GM23338 (cell line): ENCODE data around the gene SDR42E2. TPM values are rescaled to one million over a fixed set of nuclear protein-coding genes. Genes with fewer than 3 reads are reported as not detected.

Experiments
- ATAC-seq: fragments of 200-7000 bp; cut with Tn5 transposase; 3 replicates; pipeline ENCODE4 v1.9.1; 2020
- DNase-seq: peaks from one replicate; pipeline ENCODE4 v3.0.0-alpha.2; 2015; ENCODE audit warnings: low spot score
- H2AFZ ChIP-seq: fragments of 200-600 bp; sonication (generic); 2 replicates; pipeline ENCODE4 v1.8.0; 2016; ENCODE audit warnings: antibody characterized with exemption, mild to moderate bottlenecking, moderate library complexity
- H3F3A ChIP-seq: fragments of 200-600 bp; sonication (generic); replicated peaks from 2 replicates; pipeline ENCODE4 v1.8.0; 2017; ENCODE audit warnings: antibody characterized with exemption, mixed run types, low read depth
- H3K27ac ChIP-seq: fragments of 200-600 bp; sonication (generic); 2 replicates; pipeline ENCODE4 v1.6.1; 2016; ENCODE audit warnings: low read depth
- H3K27me3 ChIP-seq: fragments of 200-600 bp; sonication (generic); 2 replicates; pipeline ENCODE4 v1.8.0; 2016; ENCODE audit warnings: mild to moderate bottlenecking, mixed run types, moderate library complexity; ENCODE audit not compliant: insufficient read depth
- H3K36me3 ChIP-seq: fragments of 200-600 bp; sonication (generic); 2 replicates; pipeline ENCODE4 v1.8.0; 2016; ENCODE audit warnings: mild to moderate bottlenecking; ENCODE audit not compliant: insufficient read depth
- H3K4me1 ChIP-seq: fragments of 200-600 bp; sonication (generic); 2 replicates; pipeline ENCODE4 v1.8.0; 2016; ENCODE audit warnings: mild to moderate bottlenecking, moderate library complexity; ENCODE audit not compliant: insufficient read depth
- H3K4me2 ChIP-seq: fragments of 200-600 bp; sonication (generic); 2 replicates; pipeline ENCODE4 v1.7.1; 2017; ENCODE audit warnings: mixed run types
- H3K4me3 ChIP-seq: fragments of 200-600 bp; sonication (generic); 2 replicates; pipeline ENCODE4 v1.6.1; 2016; ENCODE audit warnings: mixed run types
- H3K79me2 ChIP-seq: fragments of 200-600 bp; sonication (generic); replicated peaks from 2 replicates; pipeline ENCODE4 v1.8.0; 2017; ENCODE audit warnings: mild to moderate bottlenecking; ENCODE audit not compliant: insufficient read depth
- H3K9me2 ChIP-seq: fragments of 200-600 bp; sonication (generic); 2 replicates; pipeline ENCODE4 v1.8.0; 2017; ENCODE audit not compliant: insufficient read depth
- H4K20me1 ChIP-seq: fragments of 200-600 bp; sonication (generic); replicated peaks from 2 replicates; pipeline ENCODE4 v1.8.0; 2017; ENCODE audit warnings: mild to moderate bottlenecking; ENCODE audit not compliant: insufficient read depth
- H3K27ac Mint-ChIP-seq: 2 replicates; pipeline ENCODE4 v1.8.0; 2020; ENCODE audit warnings: inconsistent platforms, mild to moderate bottlenecking, moderate library complexity, mixed read lengths
- H3K27me3 Mint-ChIP-seq: 3 replicates; pipeline ENCODE4 v1.8.0; 2022; ENCODE audit warnings: low read depth, mild to moderate bottlenecking, moderate library complexity, mixed read lengths, inconsistent platforms; ENCODE audit not compliant: insufficient read depth, poor library complexity
- H3K36me3 Mint-ChIP-seq: 3 replicates; pipeline ENCODE4 v1.8.0; 2021; ENCODE audit warnings: low read depth, mild to moderate bottlenecking, inconsistent platforms, moderate library complexity, mixed read lengths
- H3K4me1 Mint-ChIP-seq: 3 replicates; pipeline ENCODE4 v1.8.0; 2020; ENCODE audit warnings: mild to moderate bottlenecking, inconsistent platforms, mixed read lengths
- H3K4me3 Mint-ChIP-seq: 3 replicates; pipeline ENCODE4 v1.8.0; 2021; ENCODE audit warnings: moderate library complexity, mild to moderate bottlenecking, inconsistent platforms, mixed read lengths
- H3K9me3 Mint-ChIP-seq: 3 replicates; pipeline ENCODE4 v1.8.0; 2020; ENCODE audit warnings: moderate library complexity, mild to moderate bottlenecking, inconsistent platforms, mixed read lengths
- CREB1 ChIP-seq: fragments of 250-450 bp; sonication (Bioruptor Pico); IDR thresholded peaks from 2 replicates; pipeline ENCODE4 v1.5.0; 2020; ENCODE audit warnings: low read depth, mild to moderate bottlenecking, moderate library complexity
- CTCF ChIP-seq, 2 experiments: fragments of 200-600 bp in 1 of 2; sonication (generic) in 1 of 2; conservative IDR thresholded peaks; 2 replicates each; pipeline versions ENCODE4 v1.5.1 to v1.6.1; 2016 to 2017; ENCODE audit warnings: antibody characterized with exemption in 2 of 2, low read depth in 2 of 2, mild to moderate bottlenecking in 2 of 2, moderate library complexity in 1 of 2
- EZH2 ChIP-seq: fragments of 200-600 bp; sonication (generic); IDR thresholded peaks from one replicate; pipeline ENCODE4 v1.8.0; 2017; ENCODE audit warnings: antibody characterized with exemption, mild to moderate bottlenecking, low read depth; ENCODE audit not compliant: unreplicated experiment
- EZH2phosphoT487 ChIP-seq: fragments of 200-600 bp; sonication (generic); IDR thresholded peaks from one replicate; pipeline ENCODE4 v1.8.1; 2018; ENCODE audit warnings: antibody characterized with exemption; ENCODE audit not compliant: unreplicated experiment
- JUNB ChIP-seq: IDR thresholded peaks from one replicate; pipeline ENCODE4 v1.6.1; 2016; ENCODE audit warnings: antibody characterized with exemption; ENCODE audit not compliant: unreplicated experiment
- NANOG ChIP-seq: IDR thresholded peaks from 2 replicates; pipeline ENCODE4 v1.6.1; 2016; ENCODE audit warnings: antibody characterized with exemption, borderline replicate concordance
- POLR2AphosphoS5 ChIP-seq: IDR thresholded peaks from 2 replicates; pipeline ENCODE4 v1.6.1; 2016; ENCODE audit warnings: antibody characterized with exemption, low read depth
- REST ChIP-seq: IDR thresholded peaks from one replicate; pipeline ENCODE4 v1.6.1; 2018; ENCODE audit warnings: antibody characterized with exemption; ENCODE audit not compliant: unreplicated experiment
- STAT1 ChIP-seq: IDR thresholded peaks from one replicate; pipeline ENCODE4 v1.6.1; 2016; ENCODE audit warnings: antibody characterized with exemption; ENCODE audit not compliant: unreplicated experiment
- ZNF114 ChIP-seq: fragments of 250-450 bp; sonication (Bioruptor Pico); IDR thresholded peaks from 2 replicates; pipeline ENCODE4 v1.5.0; 2020; ENCODE audit warnings: mild to moderate bottlenecking, moderate library complexity
- ZNF331 ChIP-seq: fragments of 250-450 bp; sonication (Bioruptor Pico); IDR thresholded peaks from 2 replicates; pipeline ENCODE4 v1.5.0; 2020; ENCODE audit warnings: low read depth, mild to moderate bottlenecking, moderate library complexity
- ZNF462 ChIP-seq: fragments of 250-450 bp; sonication (Bioruptor Pico); IDR thresholded peaks from 2 replicates; pipeline ENCODE4 v1.5.0; 2020; ENCODE audit warnings: mild to moderate bottlenecking, moderate library complexity
- polyA plus RNA-seq: library from polyadenylated mRNA; unstranded; fragments of >200 nt; fragmentation: Nextera tagmentation; extraction: Ambion mirVana; gene quantifications from 2 replicates; pipeline ENCODE4 v1.2.1, GENCODE V29; 2016
- total RNA-seq: library from RNA; depleted of rRNA; stranded (reverse); fragments of >200 nt; shearing (Covaris generic); gene quantifications from 2 replicates; pipeline ENCODE4 v1.2.3, GENCODE V29; 2014
- TF ChIP-seq, protein P1 (sequence below): IDR thresholded peaks from 2 replicates; pipeline ENCODE4 v1.6.1; 2016; ENCODE audit warnings: antibody characterized with exemption

SDR42E2 gene
- total and polyA plus RNA-seq, 2 experiments from 2014 or later = 0.15 TPM; not detected in 1

- peaks cover 14% of the 10 kb centered on the region for H3K27me3 Mint-ChIP-seq
- no peak overlapping the region for H3K4me3 Mint-ChIP-seq
- H3K4me1 ChIP-seq = peaks cover 1% of the 10 kb centered on the region; the same call in 1 of the 2 replicates
- 0 out of 2 replicates have a peak, but pooled peaks cover 4% of the 10 kb centered on the region for H4K20me1 ChIP-seq
- H3K36me3 ChIP-seq = no peaks in the 10 kb centered on the region
- peaks cover 66% of the 10 kb centered on the region for H3K79me2 ChIP-seq
- no peak overlapping the region for H2AFZ ChIP-seq
- DNase-seq = no peak
- ATAC-seq = no peak
- H3K27ac ChIP-seq = 0 out of 2 replicates have a peak overlapping the region, but pooled peaks have one; percentile 63
- TF ChIP-seq STAT1 = no peak
- no peak for TF ChIP-seq ZNF331 (CRISPR knock-in tag)
- no peak for TF ChIP-seq CTCF (conservative IDR thresholded peaks at IDR 0.05; ENCODE audit: low read depth in 2 of 2)
- TF ChIP-seq POLR2AphosphoS5 = no peak
- no peak for TF ChIP-seq JUNB
- no peak for TF ChIP-seq REST
- TF ChIP-seq NANOG = no peak
- no peak for TF ChIP-seq ZNF462 (CRISPR knock-in tag)
- no peak for TF ChIP-seq ZNF114 (CRISPR knock-in tag)
- no peak for TF ChIP-seq CREB1 (CRISPR knock-in tag)
- no peak for TF ChIP-seq EZH2phosphoT487
- TF ChIP-seq, protein P1, sequence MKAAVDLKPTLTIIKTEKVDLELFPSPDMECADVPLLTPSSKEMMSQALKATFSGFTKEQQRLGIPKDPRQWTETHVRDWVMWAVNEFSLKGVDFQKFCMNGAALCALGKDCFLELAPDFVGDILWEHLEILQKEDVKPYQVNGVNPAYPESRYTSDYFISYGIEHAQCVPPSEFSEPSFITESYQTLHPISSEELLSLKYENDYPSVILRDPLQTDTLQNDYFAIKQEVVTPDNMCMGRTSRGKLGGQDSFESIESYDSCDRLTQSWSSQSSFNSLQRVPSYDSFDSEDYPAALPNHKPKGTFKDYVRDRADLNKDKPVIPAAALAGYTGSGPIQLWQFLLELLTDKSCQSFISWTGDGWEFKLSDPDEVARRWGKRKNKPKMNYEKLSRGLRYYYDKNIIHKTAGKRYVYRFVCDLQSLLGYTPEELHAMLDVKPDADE = no peak
- TF ChIP-seq EZH2 = no peak
- H3K4me3 ChIP-seq = no peak overlapping the region
- H3K9me2 ChIP-seq = no peaks in the 10 kb centered on the region
- H3K36me3 Mint-ChIP-seq = peaks cover 47% of the 10 kb centered on the region
- peaks cover 4% of the 10 kb centered on the region; the same call in 1 of the 3 replicates for H3K9me3 Mint-ChIP-seq
- no peak overlapping the region for H3K4me2 ChIP-seq
- H3K27ac Mint-ChIP-seq = no peak overlapping the region; the same call in 1 of the 2 replicates
- no peaks in the 10 kb centered on the region for H3F3A ChIP-seq
- H3K27me3 ChIP-seq = no peaks in the 10 kb centered on the region
- H3K4me1 Mint-ChIP-seq = no peaks in the 10 kb centered on the region; the same call in 2 of the 3 replicates
Measured at GRCh38 chr16:22213801-22214200, 51.5 kb downstream of the SDR42E2 start.
